Measurements from ENCODE around the gene JUND. TPM values are rescaled to one million over a fixed set of nuclear protein-coding genes. Genes with fewer than 3 reads are reported as not detected.

Gene JUND
- total and polyA plus RNA-seq, 2 of the 8 experiments (the other 6 are each of a cell fraction or from before 2014, with no cell fraction given) = 54.0 to 77.5 TPM

DNA sequence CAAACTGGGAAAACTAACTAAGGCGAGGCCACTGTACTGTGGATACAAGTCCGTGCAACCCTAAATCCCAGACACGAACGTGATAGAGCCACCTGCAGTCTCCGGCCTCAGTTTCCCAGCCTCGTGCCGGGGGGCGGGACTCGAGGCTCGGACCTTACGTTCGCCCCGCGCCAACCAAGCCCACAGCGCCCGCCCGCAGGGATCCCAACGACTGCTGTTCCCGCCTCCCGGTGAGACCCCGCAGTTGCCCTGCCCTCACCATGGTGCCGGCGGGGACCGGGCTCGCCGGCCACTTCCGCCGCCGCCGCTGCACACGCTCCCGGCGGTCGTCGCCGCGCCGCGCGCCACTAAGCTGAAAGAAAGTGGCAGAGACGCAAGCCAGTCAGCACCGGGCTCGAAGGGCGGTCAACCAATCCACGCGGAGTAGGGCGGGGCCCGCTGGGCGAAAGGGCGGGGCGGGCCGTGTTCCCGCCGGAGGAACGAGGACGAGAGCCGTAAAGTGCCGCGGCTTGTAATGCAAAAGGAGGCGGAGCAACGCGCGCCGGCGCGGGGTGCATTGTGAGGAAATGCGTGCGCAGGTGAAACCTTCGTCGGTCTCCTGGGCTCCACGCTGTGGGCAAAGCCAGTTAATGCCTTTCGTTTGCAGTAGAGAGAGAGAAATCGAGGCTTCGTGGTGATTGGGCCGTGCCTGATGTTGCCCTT is 41.5 kb upstream of the JUND start, which contains the start of gene LSM4 (continued):
- TF ChIP-seq JUN (IDR thresholded peaks at IDR 0.05; ENCODE audit: low read depth, low read length) (no peak), JUND (IDR thresholded peaks at IDR 0.05; ENCODE audit: low read length) (no peak), TBP (IDR thresholded peaks at IDR 0.05; ENCODE audit: low read depth, low read length) (peak; percentile 59), BRCA1 (IDR thresholded peaks at IDR 0.05; ENCODE audit: low read depth, low read length) (no peak), BACH1 (IDR thresholded peaks at IDR 0.05; ENCODE audit: low read length) (peak; percentile 13; the same call in 1 of the 2 replicates), EP300 (IDR thresholded peaks at IDR 0.05; ENCODE audit: borderline replicate concordance in 1 of 2, low read depth in 2 of 2, low read length in 2 of 2) (peak in 1 of 2 experiments; percentile 74; a peak in 1 of 3 replicates), FOSL1 (IDR thresholded peaks at IDR 0.05; ENCODE audit: insufficient read depth, low read depth, low read length) (no peak), TAF1 (IDR thresholded peaks at IDR 0.05; ENCODE audit: low read depth, low read length) (peak; percentile 77), EZH2 (IDR thresholded peaks at IDR 0.05; ENCODE audit: low read depth, low read length, severe bottlenecking) (no peak), RFX5 (IDR thresholded peaks at IDR 0.05; ENCODE audit: borderline replicate concordance, low read depth, low read length) (no peak), TCF12 (IDR thresholded peaks at IDR 0.05; ENCODE audit: low read depth, low read length) (no peak), SP2 (IDR thresholded peaks at IDR 0.05; ENCODE audit: low read length) (peak; percentile 66), YY1 (IDR thresholded peaks at IDR 0.05; ENCODE audit: low read depth, low read length) (peak; percentile 50; the same call in 1 of the 2 replicates), RAD21 (IDR thresholded peaks at IDR 0.05 in 1 of 2, conservative IDR thresholded peaks at IDR 0.05 in 1 of 2; ENCODE audit: low read depth in 2 of 2, low read length in 2 of 2) (peak; percentile 47 to 49), NANOG (IDR thresholded peaks at IDR 0.05; ENCODE audit: insufficient read depth, low read depth, low read length, poor library complexity, severe bottlenecking) (no peak), EGR1 (IDR thresholded peaks at IDR 0.05; ENCODE audit: borderline replicate concordance, low read depth, low read length) (no peak)
- TF ChIP-seq, protein P1, sequence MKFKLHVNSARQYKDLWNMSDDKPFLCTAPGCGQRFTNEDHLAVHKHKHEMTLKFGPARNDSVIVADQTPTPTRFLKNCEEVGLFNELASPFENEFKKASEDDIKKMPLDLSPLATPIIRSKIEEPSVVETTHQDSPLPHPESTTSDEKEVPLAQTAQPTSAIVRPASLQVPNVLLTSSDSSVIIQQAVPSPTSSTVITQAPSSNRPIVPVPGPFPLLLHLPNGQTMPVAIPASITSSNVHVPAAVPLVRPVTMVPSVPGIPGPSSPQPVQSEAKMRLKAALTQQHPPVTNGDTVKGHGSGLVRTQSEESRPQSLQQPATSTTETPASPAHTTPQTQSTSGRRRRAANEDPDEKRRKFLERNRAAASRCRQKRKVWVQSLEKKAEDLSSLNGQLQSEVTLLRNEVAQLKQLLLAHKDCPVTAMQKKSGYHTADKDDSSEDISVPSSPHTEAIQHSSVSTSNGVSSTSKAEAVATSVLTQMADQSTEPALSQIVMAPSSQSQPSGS (IDR thresholded peaks at IDR 0.05; ENCODE audit: low read length) = peak; percentile 16; the same call in 1 of the 2 replicates
- TF ChIP-seq, protein P2, sequence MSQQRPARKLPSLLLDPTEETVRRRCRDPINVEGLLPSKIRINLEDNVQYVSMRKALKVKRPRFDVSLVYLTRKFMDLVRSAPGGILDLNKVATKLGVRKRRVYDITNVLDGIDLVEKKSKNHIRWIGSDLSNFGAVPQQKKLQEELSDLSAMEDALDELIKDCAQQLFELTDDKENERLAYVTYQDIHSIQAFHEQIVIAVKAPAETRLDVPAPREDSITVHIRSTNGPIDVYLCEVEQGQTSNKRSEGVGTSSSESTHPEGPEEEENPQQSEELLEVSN (IDR thresholded peaks at IDR 0.05) = peak; percentile 75
- TF ChIP-seq, protein P3, sequence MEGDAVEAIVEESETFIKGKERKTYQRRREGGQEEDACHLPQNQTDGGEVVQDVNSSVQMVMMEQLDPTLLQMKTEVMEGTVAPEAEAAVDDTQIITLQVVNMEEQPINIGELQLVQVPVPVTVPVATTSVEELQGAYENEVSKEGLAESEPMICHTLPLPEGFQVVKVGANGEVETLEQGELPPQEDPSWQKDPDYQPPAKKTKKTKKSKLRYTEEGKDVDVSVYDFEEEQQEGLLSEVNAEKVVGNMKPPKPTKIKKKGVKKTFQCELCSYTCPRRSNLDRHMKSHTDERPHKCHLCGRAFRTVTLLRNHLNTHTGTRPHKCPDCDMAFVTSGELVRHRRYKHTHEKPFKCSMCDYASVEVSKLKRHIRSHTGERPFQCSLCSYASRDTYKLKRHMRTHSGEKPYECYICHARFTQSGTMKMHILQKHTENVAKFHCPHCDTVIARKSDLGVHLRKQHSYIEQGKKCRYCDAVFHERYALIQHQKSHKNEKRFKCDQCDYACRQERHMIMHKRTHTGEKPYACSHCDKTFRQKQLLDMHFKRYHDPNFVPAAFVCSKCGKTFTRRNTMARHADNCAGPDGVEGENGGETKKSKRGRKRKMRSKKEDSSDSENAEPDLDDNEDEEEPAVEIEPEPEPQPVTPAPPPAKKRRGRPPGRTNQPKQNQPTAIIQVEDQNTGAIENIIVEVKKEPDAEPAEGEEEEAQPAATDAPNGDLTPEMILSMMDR (IDR thresholded peaks at IDR 0.05; ENCODE audit: control extremely low read depth in 1 of 3, insufficient read depth in 1 of 3, low read depth in 1 of 3, low read length in 3 of 3) = peak; percentile 33 to 45 (median 39)

Data from H1 (cell line).